Adrenal gland (tissue), 12 donors: ENCODE results near the gene PNPLA7. TPM values are rescaled to one million over a fixed set of nuclear protein-coding genes. Genes with fewer than 3 reads are reported as not detected.
"Not testable (repeated sequence)": the region's sequence is repeated elsewhere in the genome, so short reads cannot be mapped to it uniquely, and the experiment has no call there.

Source experiments
- DNase-seq, 7 donors: peaks; one replicate each; pipeline ENCODE4 v3.0.0-alpha.2; 2019 to 2020
- H3K27ac ChIP-seq, 5 donors: fragments of 200-600 bp; sonication (generic) in 4 of 5; 1 replicate in 3 of 5; 2 replicates in 2 of 5; pipeline versions ENCODE4 v1.5.1 to v1.8.0; 2016 to 2020; ENCODE audit warnings: mild to moderate bottlenecking in 1 of 5
- H3K27me3 ChIP-seq: fragments of 200-600 bp; 2 replicates; pipeline ENCODE4 v1.8.0; 2021
- H3K36me3 ChIP-seq, 2 donors: fragments of 200-600 bp; replicated peaks in 1 of 2; 1 replicate in 1 of 2; 2 replicates in 1 of 2; pipeline versions ENCODE4 v1.5.1 to v1.8.0; 2018 to 2022
- H3K4me1 ChIP-seq, 2 donors: fragments of 200-600 bp; replicated peaks in 1 of 2; 1 replicate in 1 of 2; 2 replicates in 1 of 2; pipeline versions ENCODE4 v1.5.1 to v1.8.0; 2018 to 2021
- H3K4me3 ChIP-seq, 4 donors: fragments of 200-600 bp; sonication (generic) in 3 of 4; one replicate each; pipeline ENCODE4 v1.5.1; 2016 to 2018
- H3K9me3 ChIP-seq, 3 donors: fragments of 200-600 bp; sonication (generic) in 1 of 3; replicated peaks in 1 of 3; 1 replicate in 2 of 3; 2 replicates in 1 of 3; pipeline versions ENCODE4 v1.5.1 to v1.8.0; 2016 to 2021
- CTCF ChIP-seq, 6 experiments: fragments of 450-650 bp in 4 of 6; fragments of 200-600 bp in 2 of 6; sonication (generic) in 1 of 6; IDR thresholded peaks; 1 replicate in 5 of 6; 2 replicates in 1 of 6; pipeline versions ENCODE4 v1.5.1 to v1.8.0; 2016 to 2021; ENCODE audit warnings: antibody characterized with exemption in 6 of 6, mild to moderate bottlenecking in 2 of 6, moderate library complexity in 1 of 6
- POLR2A ChIP-seq, 2 donors: fragments of 450-650 bp; IDR thresholded peaks; one replicate each; pipeline ENCODE4 v1.6.1; 2017; ENCODE audit warnings: antibody characterized with exemption in 2 of 2, mild to moderate bottlenecking in 2 of 2, moderate library complexity in 1 of 2
- WGBS, 4 donors: extraction: QIAGEN DNeasy Blood & Tissue Kit in 2 of 4; methylation state at CpG; one replicate each; pipeline versions ENCODE4 v1.1.5 to v1.1.7; 2013 to 2017; 5-methylcytosine and 5-hydroxymethylcytosine counted together
- intact Hi-C, 2 donors: fragments of 100-400 bp; cut with DNase I; formaldehyde crosslinking; loops; one replicate each; pipeline versions ENCODE4 v1.14.1 to v1.15.0; 2022 to 2023
- polyA plus RNA-seq, 3 donors: library from polyadenylated mRNA; stranded (reverse); fragments of 200-250 nt in 2 of 3; fragments of 350-450 nt in 1 of 3; fragmentation: Illumina TruSeq in 1 of 3; extraction: RNeasy Lipid Tissue Mini Kit (QIAGEN cat#74804) in 1 of 3; gene quantifications; one replicate each; pipeline ENCODE4 v1.2.3, GENCODE V29; 2013 to 2014
- total RNA-seq, 9 donors: library from RNA; depleted of rRNA in 4 of 9; stranded (reverse); fragments of >200 nt in 4 of 9; fragments of 120-200 nt in 1 of 9; fragmentation: NEBNext Ultra II Directional in 1 of 9; extraction: Animal tissue kit (Norgen Biotek cat#: 25700) in 1 of 9; gene quantifications; one replicate each; pipeline versions ENCODE4 v1.1.0 to v1.2.4, GENCODE V29; 2013 to 2023
- donor health status: healthy with polysubstance abuse.
- donor health status: Bipolar disorder and iron deficiency.
- donor health status: DM: yes; HTN: yes; CAD: no.
- donor health status: DM: no; HTN: no; CAD: no.
- donor health status: DM: no; HTN: no; CAD: no.
- donor health status: DM: yes; HTN: yes; CAD: no.

The PNPLA7 gene
- total and polyA plus RNA-seq, 12 donors: 0.44 to 64.1 (median 10.8) TPM

DNA sequence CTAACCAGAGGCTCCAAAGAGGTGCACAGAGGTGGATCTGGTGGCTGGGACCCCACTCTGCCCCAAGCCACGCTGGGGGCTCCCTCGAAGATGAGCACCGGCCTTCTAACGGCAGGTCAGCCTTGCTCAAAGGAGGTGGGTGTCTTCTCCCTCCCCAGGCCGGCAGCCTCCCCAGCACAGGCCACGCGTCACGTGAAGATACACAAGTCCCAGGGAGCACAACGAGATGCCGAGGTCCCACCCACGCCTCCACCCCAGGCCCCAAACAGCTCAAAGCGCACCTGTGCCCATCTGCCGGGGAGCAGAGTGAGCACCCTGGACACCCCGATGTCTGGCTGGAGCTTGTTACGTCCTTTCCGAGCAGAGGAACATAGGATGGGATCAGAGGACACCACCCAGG lies 12.1 kb downstream of the PNPLA7 start:
- H3K36me3 ChIP-seq: no peaks in the 10 kb centered on the region
- 94 to 97% (median 95%) methylated on average over 8 to 16 of the region's 16 CpGs for WGBS, 4 donors

GRCh38 chr9:137536594-137537131 lies 13.5 kb downstream of the PNPLA7 start:
- H3K4me3 ChIP-seq, H3K4me1 ChIP-seq, H3K27ac ChIP-seq, H3K9me3 ChIP-seq, DNase-seq, intact Hi-C loops, H3K27me3 ChIP-seq, H3K36me3 ChIP-seq: not testable (repeated sequence)
- 67 to 86% (median 69%) methylated on average over 16 of the region's 16 CpGs for WGBS, 4 donors

More for the DNA sequence above, 12.1 kb downstream of the PNPLA7 start:
- Histone ChIP-seq H3K4me3 (no peak overlapping the region), H3K4me1 (peaks cover 0 to 9% of the 10 kb centered on the region in 2 donors), H3K27ac (no peak overlapping the region), H3K9me3 (no peaks in the 10 kb centered on the region), H3K27me3 (no peaks in the 10 kb centered on the region)
- TF ChIP-seq POLR2A (IDR thresholded peaks at IDR 0.05) (no peak), CTCF (IDR thresholded peaks at IDR 0.05) (no peak)
- intact Hi-C loops: no loop called here
- DNase-seq: no peak

DNA sequence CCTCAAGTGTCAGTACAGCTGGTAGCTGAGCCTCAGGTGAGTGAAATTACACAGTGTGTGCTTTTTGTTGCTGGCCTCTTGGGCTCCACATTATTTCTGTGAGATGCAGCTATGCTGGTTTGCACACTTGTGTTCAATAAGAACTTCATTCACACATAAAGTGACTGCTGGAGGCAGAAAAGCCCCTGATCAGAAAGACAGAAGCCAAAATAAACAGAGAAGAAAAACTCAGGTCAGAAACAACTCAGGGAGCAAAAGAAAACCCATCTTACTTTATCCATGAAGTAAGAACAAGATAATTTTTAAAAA lies 15.1 kb downstream of the PNPLA7 start:
- no peak overlapping the region for H3K4me3 ChIP-seq
- no peaks in the 10 kb centered on the region for H3K9me3 ChIP-seq
- no peak for DNase-seq
- peaks cover 0 to 9% of the 10 kb centered on the region in 2 donors for H3K4me1 ChIP-seq
- H3K27ac ChIP-seq: no peak overlapping the region
- no peaks in the 10 kb centered on the region for H3K36me3 ChIP-seq
- TF ChIP-seq POLR2A (IDR thresholded peaks at IDR 0.05): no peak
- no peak for TF ChIP-seq CTCF (IDR thresholded peaks at IDR 0.05)
- intact Hi-C loops: no loop called here
- H3K27me3 ChIP-seq: no peaks in the 10 kb centered on the region

DNA sequence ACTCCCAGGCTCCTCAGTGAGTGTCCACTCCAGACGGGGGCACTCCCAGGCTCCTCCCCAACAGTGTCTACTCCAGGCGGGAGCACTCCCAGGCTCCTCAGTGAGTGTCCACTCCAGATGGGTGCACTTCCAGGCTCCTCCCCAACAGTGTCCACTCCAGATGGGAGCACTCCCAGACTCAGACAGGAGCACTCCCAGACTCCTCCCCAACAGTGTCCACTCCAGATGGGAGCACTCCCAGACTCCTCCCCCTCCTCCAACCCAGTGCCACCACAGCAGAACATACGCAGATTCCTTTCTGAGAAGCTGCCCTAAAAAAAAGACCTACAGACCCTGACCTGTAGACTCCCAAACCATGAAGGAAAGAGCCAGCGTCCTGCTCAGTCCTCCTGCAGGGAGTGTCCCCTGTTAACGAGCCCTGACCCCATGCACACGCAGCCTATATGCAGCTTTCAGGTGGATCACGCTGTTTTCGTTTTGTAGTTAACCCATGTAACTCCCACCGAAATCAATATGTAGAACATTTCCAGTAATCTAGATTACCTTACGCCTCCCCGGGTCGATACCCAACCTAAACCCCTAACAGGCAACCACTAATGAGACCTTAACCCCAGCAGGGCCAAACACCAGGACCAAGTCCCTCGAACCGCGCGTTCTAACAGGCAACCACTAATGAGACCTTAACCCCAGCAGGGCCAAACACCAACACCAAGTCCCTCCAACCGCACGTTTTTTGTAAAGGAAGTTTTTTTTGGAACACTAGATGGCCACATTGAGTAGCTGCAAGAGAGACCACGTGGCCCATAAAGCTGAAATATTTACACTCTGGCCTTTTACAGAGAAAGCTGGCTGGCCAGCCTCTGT lies 15.7 kb downstream of the PNPLA7 start:
- Histone ChIP-seq H3K4me1 (peaks cover 0 to 9% of the 10 kb centered on the region in 2 donors), H3K9me3 (no peaks in the 10 kb centered on the region), H3K36me3 (no peaks in the 10 kb centered on the region), H3K27ac (no peak overlapping the region), H3K27me3 (no peaks in the 10 kb centered on the region), H3K4me3 (no peak overlapping the region)
- DNase-seq: peak in 4 of 7 donors; percentile 46 to 73 (median 56)
- intact Hi-C loops: no loop called here
- 48 to 58% (median 52%) methylated on average over 18 to 19 of the region's 19 CpGs for WGBS, 4 donors
- TF ChIP-seq POLR2A (IDR thresholded peaks at IDR 0.05) (no peak), CTCF (IDR thresholded peaks at IDR 0.05) (peak; percentile 54 to 80 (median 60))

DNA sequence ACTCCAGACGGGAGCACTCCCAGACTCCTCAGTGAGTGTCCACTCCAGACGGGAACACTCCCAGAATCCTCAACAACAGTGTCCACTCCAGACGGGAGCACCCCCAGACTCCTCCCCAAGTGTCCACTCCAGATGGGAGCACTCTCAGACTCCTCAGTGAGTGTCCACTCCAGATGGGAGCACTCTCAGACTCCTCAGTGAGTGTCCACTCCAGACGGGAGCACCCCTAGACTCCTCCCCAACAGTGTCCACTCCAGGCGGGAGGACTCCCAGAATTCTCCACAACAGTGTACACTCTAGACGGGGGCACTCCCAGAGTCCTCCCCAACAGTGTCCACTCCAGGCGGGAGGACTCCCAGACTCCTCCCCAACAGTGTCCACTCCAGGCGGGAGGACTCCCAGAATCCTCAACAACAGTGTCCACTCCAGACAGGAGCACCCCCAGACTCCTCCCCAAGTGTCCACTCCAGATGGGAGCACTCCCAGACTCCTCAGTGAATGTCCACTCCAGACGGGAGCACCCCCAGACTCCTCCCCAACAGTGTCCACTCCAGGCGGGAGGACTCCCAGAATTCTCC lies 17.2 kb downstream of the PNPLA7 start:
- H3K4me3 ChIP-seq, DNase-seq, H3K4me1 ChIP-seq, H3K27ac ChIP-seq, H3K27me3 ChIP-seq, H3K36me3 ChIP-seq, intact Hi-C loops, H3K9me3 ChIP-seq: not testable (repeated sequence)
- WGBS, 4 donors: 76 to 97% (median 87%) methylated on average over 5 to 10 of the region's 10 CpGs
